Measurements from ENCODE around the gene FBXO33. TPM values are rescaled to one million over a fixed set of nuclear protein-coding genes. Genes with fewer than 3 reads are reported as not detected.

The FBXO33 gene
- total RNA-seq, 1 experiment from 2014 or later, result 15.3 TPM

Other genes starting within 250 kb of the FBXO33 start
- gene MIA2, start 198.5 kb downstream of the FBXO33 start, total RNA-seq (2014; rRNA removed; shearing (Covaris generic)), result 16.4 and 20.5 TPM in 2 replicates

Measured in SJCRH30 (cell line).